ENCODE data around the gene ZNF74.

DNA sequence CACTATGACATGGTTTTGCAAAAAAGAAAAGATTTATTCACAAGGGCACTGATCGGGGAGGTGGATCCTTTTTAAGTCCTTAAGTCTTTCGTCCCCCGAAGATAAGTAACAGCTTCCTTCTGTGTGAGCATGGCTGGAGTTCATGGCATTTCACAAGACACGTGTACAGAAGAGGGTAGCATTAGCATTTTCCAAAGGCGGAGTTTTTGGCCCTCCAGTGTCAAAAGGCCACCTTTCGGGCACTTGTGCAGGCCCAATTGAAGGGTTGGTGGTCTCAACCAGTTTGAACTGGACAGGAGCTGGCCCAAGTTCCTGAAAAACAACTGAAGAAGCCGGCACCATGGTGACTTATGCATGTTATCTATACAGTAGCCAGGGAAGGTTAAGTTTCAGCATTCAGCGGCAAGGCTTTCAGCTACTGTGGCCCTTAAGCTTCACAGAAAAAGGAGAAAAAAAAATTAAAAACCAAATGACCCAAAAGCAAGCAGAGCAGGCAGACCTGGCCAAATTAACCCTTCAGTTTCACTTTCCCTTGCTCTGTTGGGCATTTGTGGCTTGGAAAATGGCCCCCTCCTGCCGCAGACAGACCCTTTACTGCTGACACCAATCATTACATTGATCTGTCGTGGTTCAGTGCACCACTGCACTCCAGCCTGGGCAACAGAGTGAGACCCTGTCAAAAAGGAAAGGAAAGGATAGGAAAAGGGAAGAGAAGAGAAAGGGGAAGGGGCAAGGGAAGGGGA lies 18.7 kb downstream of the ZNF74 start:
- TF ChIP-seq, protein P1, sequence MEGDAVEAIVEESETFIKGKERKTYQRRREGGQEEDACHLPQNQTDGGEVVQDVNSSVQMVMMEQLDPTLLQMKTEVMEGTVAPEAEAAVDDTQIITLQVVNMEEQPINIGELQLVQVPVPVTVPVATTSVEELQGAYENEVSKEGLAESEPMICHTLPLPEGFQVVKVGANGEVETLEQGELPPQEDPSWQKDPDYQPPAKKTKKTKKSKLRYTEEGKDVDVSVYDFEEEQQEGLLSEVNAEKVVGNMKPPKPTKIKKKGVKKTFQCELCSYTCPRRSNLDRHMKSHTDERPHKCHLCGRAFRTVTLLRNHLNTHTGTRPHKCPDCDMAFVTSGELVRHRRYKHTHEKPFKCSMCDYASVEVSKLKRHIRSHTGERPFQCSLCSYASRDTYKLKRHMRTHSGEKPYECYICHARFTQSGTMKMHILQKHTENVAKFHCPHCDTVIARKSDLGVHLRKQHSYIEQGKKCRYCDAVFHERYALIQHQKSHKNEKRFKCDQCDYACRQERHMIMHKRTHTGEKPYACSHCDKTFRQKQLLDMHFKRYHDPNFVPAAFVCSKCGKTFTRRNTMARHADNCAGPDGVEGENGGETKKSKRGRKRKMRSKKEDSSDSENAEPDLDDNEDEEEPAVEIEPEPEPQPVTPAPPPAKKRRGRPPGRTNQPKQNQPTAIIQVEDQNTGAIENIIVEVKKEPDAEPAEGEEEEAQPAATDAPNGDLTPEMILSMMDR (IDR thresholded peaks at IDR 0.05; ENCODE audit: poor library complexity): no peak
- no peak for TF ChIP-seq EZH2phosphoT487 (IDR thresholded peaks at IDR 0.05; ENCODE audit: low read depth, severe bottlenecking, unreplicated experiment)
- TF ChIP-seq EZH2 (IDR thresholded peaks at IDR 0.05; ENCODE audit: borderline replicate concordance): no peak
